SU-DHL-6 (cell line): ENCODE data around the gene TMEM179B.

Experiments
- EZH2phosphoT487 ChIP-seq: fragments of 200-600 bp; sonication (generic), shearing (Covaris generic); conservative IDR thresholded peaks from 2 replicates; pipeline ENCODE4 v1.6.1; 2018; ENCODE audit warnings: mild to moderate bottlenecking, antibody characterized with exemption, low read length, moderate library complexity, mixed read lengths
- TF ChIP-seq, protein P1 (sequence below): fragments of 200-600 bp; sonication (generic); IDR thresholded peaks from one replicate; pipeline ENCODE4 v1.5.1; 2017; ENCODE audit warnings: antibody characterized with exemption, mild to moderate bottlenecking, low read length, moderate library complexity; ENCODE audit not compliant: insufficient read depth, poor library complexity, severe bottlenecking

- TF ChIP-seq, protein P1, sequence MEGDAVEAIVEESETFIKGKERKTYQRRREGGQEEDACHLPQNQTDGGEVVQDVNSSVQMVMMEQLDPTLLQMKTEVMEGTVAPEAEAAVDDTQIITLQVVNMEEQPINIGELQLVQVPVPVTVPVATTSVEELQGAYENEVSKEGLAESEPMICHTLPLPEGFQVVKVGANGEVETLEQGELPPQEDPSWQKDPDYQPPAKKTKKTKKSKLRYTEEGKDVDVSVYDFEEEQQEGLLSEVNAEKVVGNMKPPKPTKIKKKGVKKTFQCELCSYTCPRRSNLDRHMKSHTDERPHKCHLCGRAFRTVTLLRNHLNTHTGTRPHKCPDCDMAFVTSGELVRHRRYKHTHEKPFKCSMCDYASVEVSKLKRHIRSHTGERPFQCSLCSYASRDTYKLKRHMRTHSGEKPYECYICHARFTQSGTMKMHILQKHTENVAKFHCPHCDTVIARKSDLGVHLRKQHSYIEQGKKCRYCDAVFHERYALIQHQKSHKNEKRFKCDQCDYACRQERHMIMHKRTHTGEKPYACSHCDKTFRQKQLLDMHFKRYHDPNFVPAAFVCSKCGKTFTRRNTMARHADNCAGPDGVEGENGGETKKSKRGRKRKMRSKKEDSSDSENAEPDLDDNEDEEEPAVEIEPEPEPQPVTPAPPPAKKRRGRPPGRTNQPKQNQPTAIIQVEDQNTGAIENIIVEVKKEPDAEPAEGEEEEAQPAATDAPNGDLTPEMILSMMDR, result no peak
- TF ChIP-seq EZH2phosphoT487, result no peak
These were observed 1.8 kb downstream of the TMEM179B start for GRCh38 chr11:62788991-62789390.
